Ecto neural progenitor cell (in vitro differentiated cells): ENCODE measurements around the gene GFPT2.
"Not testable (repeated sequence)": the region's sequence is repeated elsewhere in the genome, so short reads cannot be mapped to it uniquely, and the experiment has no call there.

ENCODE experiments used
- DNase-seq: peaks from one replicate; pipeline ENCODE4 v3.0.0-alpha.2; 2018; ENCODE audit warnings: low spot score

Gene GFPT2

GRCh38 chr5:180304016-180304292 is 49.2 kb downstream of the GFPT2 start:
- DNase-seq, result no peak

- DNase-seq, result no peak
Observed at GRCh38 chr5:180303226-180304015, 49.7 kb downstream of the GFPT2 start.

- DNase-seq, result no peak
Observed at GRCh38 chr5:180302256-180302655, 50.9 kb downstream of the GFPT2 start.

GRCh38 chr5:180301253-180301652 is 51.9 kb downstream of the GFPT2 start:
- no peak for DNase-seq

- no peak for DNase-seq
Observed at GRCh38 chr5:180299526-180299925, 53.6 kb downstream of the GFPT2 start.

- DNase-seq, result not testable (repeated sequence)
Observed at GRCh38 chr5:180299014-180299413, 54.1 kb downstream of the GFPT2 start.

GRCh38 chr5:180297587-180298282 is 55.4 kb downstream of the GFPT2 start:
- DNase-seq, result no peak

- no peak for DNase-seq
Observed at GRCh38 chr5:180296771-180297170, 56.4 kb downstream of the GFPT2 start.

- no peak for DNase-seq
Observed at GRCh38 chr5:180294913-180295555, 58.1 kb downstream of the GFPT2 start.

GRCh38 chr5:180294411-180294810 is 58.7 kb downstream of the GFPT2 start:
- DNase-seq, result peak; percentile 16

- peak; percentile 91 for DNase-seq
Observed at GRCh38 chr5:180291943-180292831, 60.9 kb downstream of the GFPT2 start, which contains the start of gene MAPK9. Gene MAPK9, minus strand, starts transcription at chr5:180292083. Its CDS starts 11,522 bp downstream, at chr5:180280561.

- DNase-seq, result no peak
Observed at GRCh38 chr5:180291234-180291940, 61.7 kb downstream of the GFPT2 start.

- no peak for DNase-seq
Observed at GRCh38 chr5:180290568-180291233, 62.4 kb downstream of the GFPT2 start.

GRCh38 chr5:180289966-180290365 is 63.2 kb downstream of the GFPT2 start:
- DNase-seq, result no peak

GRCh38 chr5:180289433-180289832 is 63.7 kb downstream of the GFPT2 start:
- no peak for DNase-seq

- DNase-seq, result no peak
Observed at GRCh38 chr5:180287868-180288267, 65.3 kb downstream of the GFPT2 start.

GRCh38 chr5:180287404-180287803 is 65.7 kb downstream of the GFPT2 start:
- no peak for DNase-seq

GRCh38 chr5:180284149-180284548 is 69.0 kb downstream of the GFPT2 start:
- no peak for DNase-seq

- no peak for DNase-seq
Observed at GRCh38 chr5:180283026-180283615, 70.0 kb downstream of the GFPT2 start.

- DNase-seq, result no peak
Observed at GRCh38 chr5:180282281-180282680, 70.9 kb downstream of the GFPT2 start.
